Parathyroid adenoma (tissue), 2 donors: ENCODE data around the gene PLAC1.

Experiments used
- H2AFZ ChIP-seq: fragments of 300-600 bp; sonication (generic); one replicate; pipeline ENCODE4 v1.7.0; 2017; ENCODE audit warnings: antibody characterized with exemption, mild to moderate bottlenecking
- H3K27ac ChIP-seq: fragments of 300-600 bp; sonication (generic); one replicate; pipeline ENCODE4 v1.7.0; 2017
- H3K27me3 ChIP-seq: fragments of 300-600 bp; sonication (generic); one replicate; pipeline ENCODE4 v1.7.0; 2017; ENCODE audit warnings: low read length; ENCODE audit not compliant: control insufficient read depth, insufficient read depth
- H3K36me3 ChIP-seq: fragments of 300-600 bp; sonication (generic); one replicate; pipeline ENCODE4 v1.7.0; 2017; ENCODE audit warnings: low read length; ENCODE audit not compliant: control insufficient read depth, insufficient read depth
- H3K4me1 ChIP-seq: fragments of 300-600 bp; sonication (generic); one replicate; pipeline ENCODE4 v1.7.0; 2017; ENCODE audit warnings: control low read depth
- H3K4me2 ChIP-seq: fragments of 300-600 bp; sonication (generic); one replicate; pipeline ENCODE4 v1.7.0; 2017; ENCODE audit warnings: low read length
- H3K4me3 ChIP-seq: fragments of 300-600 bp; sonication (generic); one replicate; pipeline ENCODE4 v1.7.0; 2017; ENCODE audit warnings: low read depth, low read length
- H3K79me2 ChIP-seq: fragments of 300-600 bp; sonication (generic); one replicate; pipeline ENCODE4 v1.7.0; 2017; ENCODE audit warnings: control low read depth
- H3K9ac ChIP-seq: fragments of 300-600 bp; sonication (generic); one replicate; pipeline ENCODE4 v1.7.0; 2017; ENCODE audit warnings: mild to moderate bottlenecking
- H3K9me3 ChIP-seq: fragments of 300-600 bp; sonication (generic); one replicate; pipeline ENCODE4 v1.7.0; 2017; ENCODE audit warnings: low read length; ENCODE audit not compliant: control insufficient read depth
- TF ChIP-seq, protein P1 (sequence below): fragments of 300-600 bp; sonication (generic); IDR thresholded peaks from one replicate; pipeline ENCODE4 v1.7.0; 2017; ENCODE audit warnings: antibody characterized with exemption, mild to moderate bottlenecking
- donor health status: primary hyperparathyroidism.

Gene PLAC1

DNA sequence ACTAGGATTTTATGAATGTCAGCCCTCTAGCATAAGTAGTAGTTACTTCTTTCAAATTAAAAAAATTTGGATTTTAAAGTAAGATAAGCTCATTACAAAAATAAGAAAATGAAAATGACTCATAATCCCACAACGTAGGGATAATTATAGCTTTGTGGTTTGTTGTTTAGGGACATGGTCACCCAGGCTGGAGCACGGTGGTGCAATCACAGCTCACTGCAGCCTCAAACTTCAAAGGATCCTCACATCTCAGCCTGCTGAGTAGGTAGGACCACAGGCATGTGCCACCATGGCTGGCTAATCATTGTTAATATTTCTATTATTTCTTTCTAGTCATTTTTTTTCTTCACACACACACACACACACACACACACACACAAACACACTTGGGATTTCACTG, 57.6 kb downstream of the PLAC1 start:
- no peak overlapping the region for H2AFZ ChIP-seq
- no peaks in the 10 kb centered on the region for H3K9me3 ChIP-seq
- H3K4me1 ChIP-seq: no peaks in the 10 kb centered on the region
- H3K4me3 ChIP-seq: no peak overlapping the region
- TF ChIP-seq, protein P1, sequence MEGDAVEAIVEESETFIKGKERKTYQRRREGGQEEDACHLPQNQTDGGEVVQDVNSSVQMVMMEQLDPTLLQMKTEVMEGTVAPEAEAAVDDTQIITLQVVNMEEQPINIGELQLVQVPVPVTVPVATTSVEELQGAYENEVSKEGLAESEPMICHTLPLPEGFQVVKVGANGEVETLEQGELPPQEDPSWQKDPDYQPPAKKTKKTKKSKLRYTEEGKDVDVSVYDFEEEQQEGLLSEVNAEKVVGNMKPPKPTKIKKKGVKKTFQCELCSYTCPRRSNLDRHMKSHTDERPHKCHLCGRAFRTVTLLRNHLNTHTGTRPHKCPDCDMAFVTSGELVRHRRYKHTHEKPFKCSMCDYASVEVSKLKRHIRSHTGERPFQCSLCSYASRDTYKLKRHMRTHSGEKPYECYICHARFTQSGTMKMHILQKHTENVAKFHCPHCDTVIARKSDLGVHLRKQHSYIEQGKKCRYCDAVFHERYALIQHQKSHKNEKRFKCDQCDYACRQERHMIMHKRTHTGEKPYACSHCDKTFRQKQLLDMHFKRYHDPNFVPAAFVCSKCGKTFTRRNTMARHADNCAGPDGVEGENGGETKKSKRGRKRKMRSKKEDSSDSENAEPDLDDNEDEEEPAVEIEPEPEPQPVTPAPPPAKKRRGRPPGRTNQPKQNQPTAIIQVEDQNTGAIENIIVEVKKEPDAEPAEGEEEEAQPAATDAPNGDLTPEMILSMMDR: no peak
- H3K27me3 ChIP-seq: no peaks in the 10 kb centered on the region
- no peak overlapping the region for H3K4me2 ChIP-seq
- H3K27ac ChIP-seq: no peak overlapping the region
- H3K9ac ChIP-seq: no peak overlapping the region
- no peaks in the 10 kb centered on the region for H3K36me3 ChIP-seq
- H3K79me2 ChIP-seq: no peaks in the 10 kb centered on the region

GRCh38 chrX:134599184-134599914, 58.9 kb downstream of the PLAC1 start:
- Histone ChIP-seq H3K27ac (no peak overlapping the region), H3K4me1 (no peaks in the 10 kb centered on the region), H3K36me3 (no peaks in the 10 kb centered on the region), H3K27me3 (no peaks in the 10 kb centered on the region), H3K9ac (no peak overlapping the region), H2AFZ (no peak overlapping the region), H3K4me3 (no peak overlapping the region), H3K4me2 (no peak overlapping the region), H3K9me3 (no peaks in the 10 kb centered on the region), H3K79me2 (no peaks in the 10 kb centered on the region)
- TF ChIP-seq, protein P1: no peak

GRCh38 chrX:134592303-134592702, 66.0 kb downstream of the PLAC1 start:
- no peaks in the 10 kb centered on the region for H3K79me2 ChIP-seq
- TF ChIP-seq, protein P1: no peak
- no peaks in the 10 kb centered on the region for H3K4me1 ChIP-seq
- H3K9ac ChIP-seq: no peak overlapping the region
- H3K27ac ChIP-seq: no peak overlapping the region
- no peak overlapping the region for H2AFZ ChIP-seq
- no peaks in the 10 kb centered on the region for H3K9me3 ChIP-seq
- H3K4me2 ChIP-seq: no peak overlapping the region
- no peak overlapping the region for H3K4me3 ChIP-seq
- H3K36me3 ChIP-seq: no peaks in the 10 kb centered on the region
- no peaks in the 10 kb centered on the region for H3K27me3 ChIP-seq

DNA sequence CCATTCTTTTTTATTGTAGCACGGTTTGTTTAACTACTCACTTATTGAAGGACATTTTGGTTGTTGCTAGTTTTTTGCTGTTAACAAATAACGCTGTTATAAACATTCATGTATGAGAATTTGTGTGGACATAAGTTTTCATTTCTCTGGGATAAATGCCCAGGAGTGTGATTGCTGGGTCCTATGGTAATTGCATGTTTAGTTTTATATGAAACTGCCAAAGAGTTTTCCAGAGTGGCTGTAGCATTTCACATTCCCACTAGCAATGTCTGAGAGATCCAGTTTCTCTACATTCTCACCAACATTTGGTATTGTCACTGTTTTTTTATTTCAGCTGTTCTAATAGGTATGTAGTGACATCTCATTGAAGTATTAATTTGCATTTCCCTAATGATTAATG, 66.8 kb downstream of the PLAC1 start:
- H3K4me2 ChIP-seq: no peak overlapping the region
- H3K4me3 ChIP-seq: no peak overlapping the region
- H3K27ac ChIP-seq: no peak overlapping the region
- H3K36me3 ChIP-seq: no peaks in the 10 kb centered on the region
- no peak overlapping the region for H3K9ac ChIP-seq
- no peak overlapping the region for H2AFZ ChIP-seq
- no peaks in the 10 kb centered on the region for H3K79me2 ChIP-seq
- H3K4me1 ChIP-seq: no peaks in the 10 kb centered on the region
- no peaks in the 10 kb centered on the region for H3K9me3 ChIP-seq
- TF ChIP-seq, protein P1: no peak
- H3K27me3 ChIP-seq: no peaks in the 10 kb centered on the region

DNA sequence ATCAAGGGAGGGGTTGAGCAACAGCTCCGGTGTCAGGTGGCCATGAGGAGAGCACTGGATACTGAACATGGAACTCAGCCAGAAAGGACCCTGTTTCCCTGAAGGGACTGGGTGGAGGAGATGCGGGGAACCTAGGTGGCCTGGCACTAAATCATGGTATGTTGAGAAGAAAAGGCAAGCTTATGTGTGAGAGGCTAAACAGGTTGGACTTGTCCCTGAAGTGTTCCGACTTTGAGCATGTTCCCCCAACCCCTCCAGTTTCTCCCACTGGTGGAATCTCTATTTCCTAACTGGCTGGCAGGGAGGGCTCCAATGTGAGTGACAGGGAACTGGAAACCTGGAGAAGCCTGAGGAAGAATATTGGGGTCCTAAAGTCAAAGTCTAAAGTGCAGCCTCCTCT, 69.5 kb downstream of the PLAC1 start:
- no peaks in the 10 kb centered on the region for H3K36me3 ChIP-seq

More for the DNA sequence above, 69.5 kb downstream of the PLAC1 start:
- Histone ChIP-seq H3K27me3 (no peaks in the 10 kb centered on the region), H3K9ac (no peak overlapping the region), H3K79me2 (no peaks in the 10 kb centered on the region), H3K27ac (no peak overlapping the region), H3K4me3 (no peak overlapping the region), H3K4me1 (no peaks in the 10 kb centered on the region), H2AFZ (no peak overlapping the region), H3K9me3 (no peaks in the 10 kb centered on the region), H3K4me2 (no peak overlapping the region)
- TF ChIP-seq, protein P1: no peak
